ENCODE measurements around the gene CARD10. TPM values are rescaled to one million over a fixed set of nuclear protein-coding genes. Genes with fewer than 3 reads are reported as not detected.
"Not testable (repeated sequence)": the region's sequence is repeated elsewhere in the genome, so short reads cannot be mapped to it uniquely, and the experiment has no call there.

CARD10 gene
- polyA plus RNA-seq, 10 donors = 8.8 to 19.1 (median 12.6) TPM

DNA sequence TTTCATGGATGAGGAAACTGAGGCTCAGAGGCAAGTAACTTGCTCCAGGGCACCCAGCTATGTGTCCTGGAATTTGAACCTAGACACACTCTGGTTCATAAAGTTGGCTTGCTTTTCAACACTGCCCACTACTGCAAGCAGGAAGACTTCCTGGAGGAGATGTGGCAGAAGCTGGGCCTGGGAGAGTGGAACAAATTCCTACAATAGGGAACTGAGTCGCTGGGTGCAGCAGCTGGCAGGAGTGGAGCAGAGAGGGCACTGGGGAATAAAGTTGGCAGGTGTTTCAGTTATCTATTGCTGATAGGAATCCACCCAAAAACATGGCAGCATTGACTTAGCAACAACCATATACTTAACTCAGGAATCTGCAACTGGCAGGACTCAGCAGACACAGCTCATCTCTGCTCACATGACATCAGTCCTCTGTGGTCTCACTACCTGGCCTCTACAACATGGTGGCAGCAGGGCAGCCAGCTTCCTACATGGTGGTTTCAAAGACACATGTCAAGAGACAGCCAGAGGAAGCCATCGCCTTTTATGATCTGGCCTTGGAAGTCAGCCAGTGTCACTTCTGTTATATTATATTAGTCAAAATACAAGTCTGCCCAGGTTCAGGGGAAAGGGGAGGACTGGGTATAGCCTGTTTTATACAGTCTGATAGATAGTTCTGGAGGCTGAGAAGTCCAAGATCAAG lies 10.6 kb upstream of the CARD10 start:
- DNase-seq = no peak

DNA sequence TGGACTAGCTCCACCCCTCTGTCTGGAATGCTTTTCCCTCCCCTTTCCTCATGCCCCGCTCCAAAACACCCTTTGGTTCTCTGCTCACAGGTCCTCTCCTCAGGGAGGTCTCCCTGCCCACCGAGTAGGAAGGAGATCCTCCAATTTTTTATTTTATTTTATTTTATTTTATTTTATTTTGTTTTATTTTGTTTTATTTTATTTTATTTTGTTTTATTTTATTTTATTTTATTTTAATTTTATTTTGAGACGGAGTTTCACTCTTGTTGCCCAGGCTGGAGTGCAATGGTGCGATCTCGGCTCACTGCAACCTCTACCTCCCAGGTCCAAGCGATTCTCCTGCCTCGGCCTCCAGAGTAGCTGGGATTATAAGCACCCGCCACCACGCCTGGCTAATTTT lies 8.7 kb upstream of the CARD10 start:
- DNase-seq = not testable (repeated sequence)

DNA sequence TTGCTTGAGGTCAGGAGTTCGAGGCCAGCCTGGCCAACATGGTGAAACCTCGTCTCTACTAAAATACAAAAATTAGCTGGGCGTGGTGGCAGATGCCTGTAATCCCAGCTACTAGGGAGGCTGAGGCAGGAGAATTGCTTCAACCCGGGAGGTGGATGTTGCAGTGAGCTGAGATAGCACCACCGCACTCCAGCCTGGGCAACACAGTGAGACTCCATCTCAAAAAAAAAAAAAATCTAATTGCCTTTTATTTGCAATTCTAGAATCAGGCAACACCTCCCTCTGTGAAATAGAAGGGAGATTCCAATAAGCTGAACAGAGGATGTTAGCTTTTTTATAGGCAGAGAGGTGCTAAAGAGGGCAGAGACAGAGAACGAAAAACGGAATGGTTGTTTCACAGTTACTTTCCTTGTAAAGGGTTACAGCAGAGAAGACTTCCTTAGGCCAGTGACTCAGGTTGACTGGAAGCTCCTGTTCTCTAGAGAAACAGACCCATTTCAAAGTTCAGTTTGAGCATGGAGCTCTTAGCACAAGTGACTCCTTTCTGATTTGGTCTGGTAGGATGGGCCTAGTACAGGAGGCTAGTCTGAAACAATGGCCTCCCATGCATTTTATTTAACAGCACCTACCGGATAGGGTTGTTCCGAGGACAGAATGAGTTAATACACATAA lies 8.0 kb upstream of the CARD10 start:
- not testable (repeated sequence) for DNase-seq

DNA sequence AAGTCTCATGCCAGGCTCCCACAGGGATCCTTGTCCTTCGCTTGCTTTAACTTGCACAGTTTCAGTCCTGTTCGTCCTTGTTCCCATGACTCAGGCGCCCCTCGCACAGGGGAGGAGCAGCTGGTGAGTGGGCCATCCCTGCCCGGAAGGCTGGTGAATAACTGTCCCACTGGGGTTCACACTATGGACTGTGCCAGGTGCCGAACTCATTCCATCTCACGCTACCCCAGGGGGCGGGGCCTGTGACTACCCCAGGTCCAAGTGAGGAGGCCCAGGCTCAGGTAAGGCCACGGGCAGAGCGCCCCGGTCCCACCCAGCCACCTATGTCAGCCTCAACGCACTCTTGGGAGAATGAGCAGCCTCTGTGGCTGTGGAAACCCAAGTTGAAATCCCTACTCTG lies 7.2 kb upstream of the CARD10 start:
- no peak for DNase-seq

DNA sequence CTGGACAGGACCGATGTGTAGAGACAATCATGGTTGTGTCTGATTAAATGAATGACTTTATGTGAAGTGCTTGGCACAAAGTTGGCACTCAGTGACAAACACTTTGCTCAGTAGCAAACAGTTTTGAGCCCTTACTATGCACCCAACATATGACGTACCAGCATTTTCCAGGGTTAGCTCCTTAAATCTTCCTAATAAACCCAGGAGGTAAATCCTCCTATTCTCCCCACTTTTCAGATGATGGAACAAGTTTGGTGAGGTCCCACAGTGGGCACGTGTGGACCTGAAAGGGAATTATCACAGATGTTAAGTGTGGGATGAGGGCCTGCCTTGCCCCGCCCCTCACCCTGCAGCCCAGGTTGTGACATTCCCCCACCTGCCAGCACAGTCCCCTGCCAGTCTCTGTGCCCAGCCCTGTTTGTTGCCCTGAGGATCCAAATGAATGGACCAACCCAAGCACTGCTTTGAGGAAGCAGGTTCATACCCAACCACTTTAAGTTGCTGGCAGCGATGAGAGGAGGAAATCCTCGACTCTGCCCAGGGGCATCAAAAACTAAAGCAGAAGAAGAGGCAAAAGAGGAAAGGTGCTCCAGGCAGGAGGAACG lies 6.6 kb upstream of the CARD10 start:
- DNase-seq = no peak

DNA sequence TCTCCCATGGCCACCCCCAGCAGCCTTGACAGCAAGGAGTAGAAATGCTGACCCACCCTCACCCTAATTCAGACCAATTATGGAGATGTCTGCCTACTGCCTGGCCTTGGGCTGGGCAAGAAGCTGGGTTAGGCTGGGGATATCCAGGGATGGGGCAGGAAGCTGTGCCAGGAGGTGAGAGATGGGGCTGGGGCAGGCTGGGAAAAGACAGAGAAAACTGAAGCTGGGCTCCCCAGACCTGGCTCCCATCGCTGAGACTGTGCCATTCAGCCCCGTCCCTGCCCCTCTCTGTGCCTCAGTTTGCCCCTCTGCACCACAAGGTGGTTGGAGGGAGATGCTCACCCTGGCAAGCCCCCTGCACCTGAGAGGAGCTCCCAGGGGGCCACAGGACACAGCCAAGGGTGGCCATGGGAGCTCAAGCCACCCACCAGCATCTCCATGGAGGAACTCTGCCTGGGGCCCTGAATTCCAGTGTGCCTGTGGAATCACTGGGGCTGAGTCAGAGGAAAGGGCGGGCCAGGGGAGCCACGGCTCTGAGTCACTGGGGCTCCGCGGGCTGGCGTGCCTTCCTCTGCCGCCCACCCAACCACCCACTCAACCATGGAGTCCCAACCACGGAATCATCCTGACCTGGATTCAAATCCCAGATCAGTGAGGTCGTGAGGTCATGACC lies 6.0 kb upstream of the CARD10 start:
- no peak for DNase-seq

DNA sequence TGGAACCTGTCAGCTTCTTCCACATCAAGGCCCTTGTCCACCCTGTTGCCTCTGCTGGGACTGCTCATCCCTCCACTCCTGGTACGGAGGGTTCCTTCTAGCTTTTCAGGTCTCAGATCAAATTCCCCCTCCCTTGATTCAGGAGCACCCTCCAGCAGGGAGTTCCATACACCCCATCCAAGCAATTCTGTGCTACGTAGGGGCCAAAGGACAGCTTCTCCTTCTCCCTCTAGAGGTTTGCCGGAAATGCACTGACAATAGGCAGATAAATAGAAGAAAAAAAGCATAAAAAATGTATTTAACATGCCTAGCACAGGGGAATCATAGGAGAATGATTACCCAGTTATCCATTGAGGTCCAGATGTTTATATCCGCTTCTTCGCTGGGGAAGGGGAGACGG lies 3.3 kb upstream of the CARD10 start:
- no peak for DNase-seq

DNA sequence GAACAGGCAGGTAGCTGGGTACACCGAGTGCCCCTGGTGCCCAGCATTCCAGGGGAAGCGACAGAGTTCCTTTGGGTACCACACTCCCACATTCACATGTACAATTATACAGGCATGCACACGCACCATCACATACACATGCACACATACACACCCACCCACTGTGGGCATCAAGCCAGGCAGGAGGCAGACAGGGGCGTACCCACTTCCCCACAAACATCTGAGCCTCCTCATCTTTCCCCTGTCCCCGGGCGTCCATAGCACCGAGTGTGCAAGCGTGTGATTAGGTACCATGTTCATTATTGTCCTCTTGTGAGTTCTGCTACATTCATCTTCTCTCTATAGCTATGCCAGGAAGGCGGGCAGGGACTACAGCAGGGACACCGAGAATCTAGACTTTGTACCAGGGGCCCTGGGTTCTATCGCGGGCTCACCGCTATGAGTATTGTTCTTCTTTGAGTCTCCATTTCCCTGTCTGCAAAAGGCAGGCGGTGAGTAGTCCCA lies 2.1 kb upstream of the CARD10 start:
- no peak for DNase-seq

DNA sequence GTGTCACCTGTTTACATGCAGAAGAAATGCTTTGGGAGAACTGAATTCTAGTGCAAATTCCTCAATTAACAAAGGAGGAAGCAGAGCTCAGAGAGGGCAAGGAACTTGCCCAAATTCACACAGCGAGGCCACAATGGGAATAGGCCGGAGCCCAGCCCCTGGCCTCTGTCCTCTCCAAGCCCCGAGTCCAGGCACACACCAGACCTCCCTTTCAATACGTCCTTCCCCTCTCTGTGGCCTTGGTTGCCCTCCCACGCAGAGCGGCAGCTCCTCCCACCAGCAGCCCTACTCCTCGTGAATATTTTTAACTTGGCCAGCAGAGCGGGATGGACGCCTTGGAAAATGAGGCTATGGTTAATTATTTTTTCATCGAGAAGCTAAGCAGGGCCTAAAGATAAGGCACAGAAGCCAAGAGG lies 1.6 kb upstream of the CARD10 start:
- no peak for DNase-seq

DNA sequence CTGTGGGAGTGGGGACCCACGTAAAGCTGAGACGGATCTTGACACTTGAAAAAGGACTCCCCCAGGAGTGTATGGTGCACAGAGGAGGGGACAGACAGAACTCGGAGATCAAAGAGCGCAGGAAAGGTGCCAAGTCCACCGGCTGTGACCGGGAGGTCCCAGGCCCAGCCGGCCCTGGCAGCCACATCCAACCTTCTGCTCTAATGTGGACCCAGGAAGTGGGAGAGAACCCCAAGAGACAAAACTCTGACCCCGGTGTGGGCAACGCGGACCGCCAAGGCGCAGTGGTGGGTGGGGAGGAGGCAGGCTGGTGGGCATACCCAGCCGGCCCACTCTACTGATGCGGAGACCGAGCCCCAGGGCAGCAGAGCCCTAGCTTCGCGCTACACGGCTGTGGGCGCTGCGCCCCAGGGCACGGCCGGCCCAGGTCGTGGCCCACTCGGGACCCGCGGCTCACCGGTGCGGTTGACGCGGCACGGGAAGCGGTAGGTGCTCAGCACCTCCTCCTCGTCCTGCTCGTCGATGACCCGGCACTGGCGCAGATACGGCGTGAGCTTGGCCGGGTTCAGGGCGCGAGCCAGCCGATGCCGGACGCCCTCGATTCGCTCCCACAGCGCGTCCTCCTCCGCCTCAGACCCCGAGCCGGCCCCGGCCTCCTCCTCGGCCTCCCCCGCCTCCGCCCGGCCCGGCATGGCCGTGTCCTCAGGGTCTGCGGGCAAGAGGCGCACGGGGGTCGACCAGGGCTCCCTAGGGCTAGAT lies 527 bp downstream of the CARD10 start:
- DNase-seq = peak in 1 of 3 donors; percentile 65

DNA sequence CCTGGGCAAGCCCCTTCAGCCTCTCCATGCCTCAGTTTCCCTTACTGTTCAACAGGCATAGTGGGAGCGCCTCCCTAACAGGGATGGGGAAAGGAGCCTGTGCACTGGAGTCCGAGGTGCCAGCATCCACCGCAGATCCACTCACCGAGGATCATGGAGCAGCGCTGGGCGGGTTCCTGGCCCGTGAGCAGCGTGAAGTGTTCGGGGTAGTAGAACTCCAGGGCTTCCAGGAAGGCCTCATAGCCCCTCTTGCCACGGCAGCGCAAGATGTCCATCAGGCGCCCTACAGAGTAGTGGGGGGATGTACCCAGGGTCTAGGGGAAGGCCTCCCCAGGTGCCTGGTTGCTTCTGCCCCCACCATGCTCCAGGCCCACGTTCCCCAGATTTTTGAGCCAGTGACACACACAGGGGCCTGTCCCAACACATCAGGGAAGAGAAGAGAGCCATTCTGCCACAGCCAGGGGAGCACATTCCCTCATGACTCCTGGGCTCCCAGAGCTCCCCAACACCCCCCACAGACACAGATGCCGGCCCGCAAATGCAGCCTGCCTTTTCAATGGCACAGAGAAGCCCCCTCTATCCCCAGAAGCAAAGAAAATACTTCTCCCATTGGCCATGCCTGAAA lies 1.3 kb downstream of the CARD10 start:
- DNase-seq = no peak

DNA sequence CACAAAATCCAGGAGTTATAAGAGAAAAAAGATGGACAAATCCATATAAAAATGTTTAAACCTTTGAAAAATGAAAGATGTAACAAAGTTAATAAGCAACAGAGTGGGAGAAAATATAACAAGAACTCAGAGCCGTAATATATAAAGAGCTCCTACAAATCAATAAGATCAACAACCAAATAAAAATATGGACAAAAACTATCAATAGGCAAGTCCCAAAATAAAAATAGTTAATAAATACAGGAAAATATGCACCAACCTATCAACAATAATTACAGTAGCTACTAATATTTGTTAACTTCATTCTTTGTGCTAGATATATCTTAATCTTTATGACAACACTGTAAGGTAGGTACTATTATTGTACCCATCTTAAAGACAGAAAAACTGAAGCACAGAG lies 2.8 kb downstream of the CARD10 start:
- DNase-seq = no peak

DNA sequence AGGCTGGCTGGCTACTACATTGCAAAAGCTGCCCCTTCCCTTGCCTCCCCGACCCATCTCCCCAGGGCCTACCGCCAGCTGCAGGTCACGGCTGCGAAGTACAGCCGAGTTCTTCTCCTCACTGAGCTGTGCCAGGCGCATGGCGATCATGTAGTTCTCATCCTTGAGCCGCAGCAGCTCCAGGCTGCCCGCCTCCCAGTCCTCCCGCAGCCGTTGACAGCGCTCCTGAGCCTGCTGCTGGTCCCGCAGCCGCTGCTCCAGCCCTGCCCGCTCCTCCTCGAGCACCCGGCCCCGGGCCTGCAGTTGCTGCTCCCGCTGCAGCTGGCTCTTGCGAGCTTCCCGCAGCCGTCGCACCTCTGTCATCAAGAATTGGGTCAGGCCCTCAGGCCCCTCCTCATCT lies 3.3 kb downstream of the CARD10 start:
- DNase-seq = no peak

DNA sequence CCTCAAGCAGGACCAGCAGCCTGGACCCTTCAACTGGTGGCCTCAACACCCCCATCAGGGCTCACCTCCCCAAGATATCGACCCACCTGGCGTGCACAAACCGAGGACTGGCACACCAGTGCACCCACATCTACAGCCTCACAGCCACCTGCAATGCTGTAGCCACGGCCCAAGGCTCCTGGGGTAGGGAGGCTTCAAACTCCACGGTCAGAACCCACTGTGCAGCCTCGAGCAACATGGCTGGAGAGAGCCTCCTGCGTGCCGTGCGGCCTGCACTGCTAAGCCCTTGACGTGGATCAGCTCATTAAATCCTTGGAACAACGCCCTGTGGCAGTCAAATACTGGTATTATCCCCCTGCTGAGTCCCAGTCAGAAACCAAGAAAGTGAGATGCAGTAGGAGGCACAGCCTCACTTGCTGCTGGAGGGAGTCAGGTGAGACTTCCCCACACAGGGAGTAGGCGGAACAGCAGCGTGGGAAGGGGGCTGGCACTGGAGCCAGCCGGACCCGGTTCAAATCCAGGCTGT lies 4.6 kb downstream of the CARD10 start:
- no peak for DNase-seq

DNA sequence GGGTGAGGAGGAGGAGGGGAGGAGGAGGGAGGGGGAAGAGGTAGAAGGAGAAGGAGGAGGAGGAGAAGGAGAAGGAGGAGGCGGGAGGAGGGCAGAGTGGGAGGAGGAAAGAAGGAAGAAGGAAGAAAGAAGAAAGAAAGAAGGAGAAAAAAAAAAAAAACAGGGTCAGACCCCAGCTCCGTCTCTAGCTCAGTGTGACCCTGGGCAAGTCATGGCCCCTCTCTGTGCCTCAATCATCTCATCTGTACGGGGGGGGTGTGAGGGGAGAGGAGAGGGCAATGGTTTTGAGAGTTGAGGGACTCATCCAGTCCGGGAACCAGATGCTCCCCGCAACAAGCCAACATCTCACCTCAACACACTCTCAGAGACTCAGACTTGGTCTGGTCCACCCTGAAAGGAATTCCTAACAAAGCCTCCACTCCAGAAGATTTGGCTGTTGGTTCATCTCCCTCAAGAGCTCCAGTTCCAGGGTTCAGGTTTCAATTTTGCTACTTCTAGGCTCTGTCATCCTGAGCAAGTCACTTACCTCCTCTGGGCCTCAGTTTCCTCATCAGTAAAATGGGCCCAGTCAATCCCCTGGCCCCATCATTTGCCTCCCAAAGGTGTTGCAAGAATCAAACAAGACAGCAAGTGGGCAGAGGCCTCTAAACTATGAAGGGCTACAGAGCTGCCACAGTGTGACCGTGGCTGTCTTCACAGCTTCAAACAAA lies 7.7 kb downstream of the CARD10 start:
- DNase-seq = no peak

DNA sequence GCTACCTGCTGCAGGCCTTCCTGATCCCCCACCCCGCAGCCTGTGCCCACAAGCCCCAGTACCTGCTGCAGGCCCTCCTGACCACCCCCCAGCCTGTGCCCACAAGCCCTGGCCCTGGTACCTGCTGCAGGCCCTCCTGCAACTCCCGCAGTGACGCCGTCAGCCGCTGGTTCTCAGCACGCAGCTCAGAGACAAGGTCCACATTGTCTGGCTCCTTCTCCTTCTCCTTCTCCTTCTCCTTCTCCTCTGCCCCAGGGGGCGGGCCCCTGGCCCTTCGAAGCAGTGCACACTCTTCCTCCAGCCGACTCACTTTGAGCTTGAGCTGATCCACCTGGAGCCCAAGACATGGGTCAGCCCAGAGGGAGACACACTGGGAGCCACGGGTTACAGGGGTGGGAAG lies 9.1 kb downstream of the CARD10 start:
- DNase-seq = no peak

DNA sequence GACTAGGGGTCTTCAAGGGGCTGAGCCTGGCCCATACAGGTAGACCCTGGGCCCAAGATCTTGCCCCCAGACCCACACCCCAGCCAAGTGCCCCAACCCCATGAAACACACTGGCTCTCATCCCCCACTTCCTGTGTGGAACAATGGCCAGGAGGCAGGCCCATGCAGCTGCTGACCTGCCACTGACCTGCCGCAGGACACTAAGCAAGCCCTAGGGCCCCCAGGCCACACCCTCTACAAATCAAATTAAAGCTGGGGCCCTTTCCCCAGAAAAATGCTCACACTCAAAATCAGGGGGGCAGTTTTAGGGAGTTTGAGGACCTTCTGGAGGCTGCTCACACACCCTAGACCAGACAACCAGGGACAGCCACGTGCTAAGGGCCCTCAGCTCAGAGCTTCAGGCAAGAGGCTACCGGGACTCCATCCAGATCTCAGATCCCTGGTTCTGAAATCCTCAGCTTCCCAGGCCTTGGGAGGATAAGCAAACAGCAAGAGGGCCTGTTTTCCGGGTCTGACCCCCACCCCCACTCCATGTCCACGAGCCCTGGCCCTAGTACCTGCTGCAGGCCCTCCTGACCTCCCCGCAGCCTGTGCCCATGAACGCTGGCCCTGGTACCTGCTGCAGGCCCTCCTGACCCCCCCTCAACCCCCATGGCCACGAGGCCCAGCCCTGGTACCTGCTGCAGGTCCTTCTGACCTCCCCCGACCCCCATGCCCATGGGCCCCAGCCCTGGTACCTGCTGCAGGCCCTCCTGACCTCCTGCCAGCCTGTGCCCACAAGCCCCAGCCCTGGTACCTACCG lies 10.0 kb downstream of the CARD10 start:
- peak in 1 of 3 donors; percentile 83 for DNase-seq

DNA sequence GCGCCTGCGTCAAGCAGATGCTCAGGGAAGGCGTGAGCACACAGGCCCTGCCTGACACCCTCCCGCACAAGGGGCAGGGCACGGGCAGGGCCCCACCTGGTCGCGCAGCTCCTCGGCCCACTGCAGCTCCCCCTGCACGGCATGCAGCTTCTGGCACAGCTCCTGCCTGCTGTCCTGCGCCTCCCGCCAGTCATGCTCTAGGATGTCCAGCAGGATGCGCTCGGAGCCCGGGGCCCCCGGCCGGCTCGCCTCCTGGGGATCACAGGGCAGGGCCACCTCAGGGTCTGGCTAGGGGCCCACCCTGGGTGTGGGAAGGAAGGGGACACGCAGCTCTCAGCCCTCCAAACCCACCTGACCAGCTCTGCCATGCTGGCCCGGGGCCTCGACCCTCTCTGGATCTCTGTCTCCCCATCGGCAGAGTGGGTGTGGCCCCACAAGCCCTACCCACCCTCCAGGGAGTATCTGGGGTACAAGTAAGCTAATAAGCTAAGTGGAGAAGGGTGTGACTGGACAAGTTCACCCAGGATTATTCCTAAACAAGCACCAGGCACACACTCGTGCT lies 10.7 kb downstream of the CARD10 start:
- peak in 1 of 3 donors; percentile 65 for DNase-seq

DNA sequence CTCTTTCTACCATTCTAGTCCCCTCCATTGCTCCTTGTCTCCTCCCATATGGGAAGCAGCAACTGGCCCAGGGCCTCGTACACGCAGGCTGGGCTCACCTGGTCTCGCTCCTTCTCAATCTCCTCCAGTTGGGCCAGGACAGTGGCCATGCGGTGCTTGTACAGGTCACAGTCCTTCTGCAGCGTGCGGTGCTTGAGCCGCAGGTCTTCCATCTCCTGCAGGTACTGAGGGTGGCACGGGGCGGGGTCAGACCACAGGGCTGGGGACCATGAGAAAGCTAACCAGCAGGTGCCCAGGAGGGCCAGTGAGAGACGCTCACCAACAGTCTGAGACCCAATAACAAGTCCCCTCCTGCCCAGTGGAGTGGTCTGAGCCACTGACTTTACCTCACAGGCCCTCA lies 11.5 kb downstream of the CARD10 start:
- no peak for DNase-seq

Data from muscle of back (tissue), 11 donors.